Testis (tissue), 2 donors: ENCODE measurements around the gene PCNX1.

ENCODE experiments used
- POLR2A ChIP-seq: fragments of 450-650 bp; IDR thresholded peaks from one replicate; pipeline ENCODE4 v1.6.1; 2017; ENCODE audit warnings: antibody characterized with exemption, mild to moderate bottlenecking, moderate library complexity
- TF ChIP-seq, protein P1 (sequence below), 3 experiments: fragments of 450-650 bp in 2 of 3; fragments of 200-600 bp in 1 of 3; sonication (generic) in 1 of 3; IDR thresholded peaks; one replicate each; pipeline ENCODE4 v1.5.1; 2016 to 2019; ENCODE audit warnings: antibody characterized with exemption in 3 of 3, mild to moderate bottlenecking in 2 of 3, moderate library complexity in 1 of 3

- no peak for TF ChIP-seq POLR2A
- TF ChIP-seq, protein P1, sequence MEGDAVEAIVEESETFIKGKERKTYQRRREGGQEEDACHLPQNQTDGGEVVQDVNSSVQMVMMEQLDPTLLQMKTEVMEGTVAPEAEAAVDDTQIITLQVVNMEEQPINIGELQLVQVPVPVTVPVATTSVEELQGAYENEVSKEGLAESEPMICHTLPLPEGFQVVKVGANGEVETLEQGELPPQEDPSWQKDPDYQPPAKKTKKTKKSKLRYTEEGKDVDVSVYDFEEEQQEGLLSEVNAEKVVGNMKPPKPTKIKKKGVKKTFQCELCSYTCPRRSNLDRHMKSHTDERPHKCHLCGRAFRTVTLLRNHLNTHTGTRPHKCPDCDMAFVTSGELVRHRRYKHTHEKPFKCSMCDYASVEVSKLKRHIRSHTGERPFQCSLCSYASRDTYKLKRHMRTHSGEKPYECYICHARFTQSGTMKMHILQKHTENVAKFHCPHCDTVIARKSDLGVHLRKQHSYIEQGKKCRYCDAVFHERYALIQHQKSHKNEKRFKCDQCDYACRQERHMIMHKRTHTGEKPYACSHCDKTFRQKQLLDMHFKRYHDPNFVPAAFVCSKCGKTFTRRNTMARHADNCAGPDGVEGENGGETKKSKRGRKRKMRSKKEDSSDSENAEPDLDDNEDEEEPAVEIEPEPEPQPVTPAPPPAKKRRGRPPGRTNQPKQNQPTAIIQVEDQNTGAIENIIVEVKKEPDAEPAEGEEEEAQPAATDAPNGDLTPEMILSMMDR (IDR thresholded peaks at IDR 0.05): no peak
Measured at GRCh38 chr14:70907996-70908934, 1.0 kb downstream of the PCNX1 start.
